Frontal cortex (tissue), 4 donors: ENCODE measurements around the gene FOXN3. TPM values are rescaled to one million over a fixed set of nuclear protein-coding genes. Genes with fewer than 3 reads are reported as not detected.
A peak's percentile ranks its signal among the peaks of the same experiment; 100 is the strongest.

Experiments used
- DNase-seq, 2 donors: peaks; one replicate each; pipeline ENCODE4 v3.0.0; 2012; ENCODE audit warnings: low spot score in 2 of 2
- FAIRE-seq: peaks from 2 replicates; lab custom pipeline; 2012; peaks lifted over from hg19 to GRCh38; lab: Jason Lieb, UNC
- total RNA-seq: library from RNA; depleted of rRNA; stranded (reverse); fragments of >200 nt; gene quantifications from one replicate; pipeline ENCODE4 v1.2.3, GENCODE V29; 2014
- donor health status: control.
- donor health status: control.
- donor health status: control.

FOXN3 gene
- 24.1 TPM for total RNA-seq

DNA sequence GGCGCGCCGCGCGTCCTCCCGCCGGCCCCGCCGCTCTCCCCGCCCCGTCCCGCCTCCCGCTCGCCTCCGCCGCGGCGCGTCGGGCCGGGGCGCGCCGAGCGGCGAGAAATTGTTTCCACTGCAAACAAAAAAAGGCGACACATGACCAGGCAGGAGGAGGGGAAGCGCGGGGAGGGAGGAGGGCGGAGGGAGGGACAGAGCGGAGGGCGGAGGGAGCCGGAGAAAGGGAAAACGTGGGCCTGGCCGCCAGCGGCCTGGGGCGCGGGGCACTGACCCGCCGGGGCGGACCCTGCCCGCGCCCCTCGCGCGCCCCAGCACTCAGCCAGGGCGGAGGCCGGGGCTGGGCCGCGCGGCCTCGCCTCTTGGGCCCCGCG lies at the start of gene FOXN3:
Gene FOXN3, minus strand, starts transcription at position 143 of the 374 bp plus-strand sequence. CDS start 4,757 bp downstream, outside the sequence.
- no peak for FAIRE-seq

DNA sequence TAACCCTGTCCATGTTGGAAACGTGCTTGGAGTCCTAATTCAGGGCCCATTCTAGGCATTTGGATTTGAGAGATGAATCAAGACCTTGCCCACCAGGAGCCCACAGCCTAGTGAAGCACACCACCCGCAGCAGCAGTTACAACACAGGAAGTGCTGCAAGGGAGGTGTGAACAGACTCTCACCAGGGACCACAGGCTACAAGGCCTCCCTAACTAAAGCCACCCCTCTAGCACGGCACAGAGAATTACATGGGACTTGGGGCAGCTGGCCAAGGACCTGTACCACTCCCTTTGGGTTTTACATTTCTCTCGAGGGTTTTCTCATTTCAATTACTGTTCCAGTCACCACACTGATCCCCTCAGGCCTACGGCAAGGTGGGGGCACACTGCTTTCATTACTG lies 49.5 kb upstream of the FOXN3 start:
- DNase-seq: no peak
- FAIRE-seq: no peak

More for the DNA sequence above, at the start of gene FOXN3:
- DNase-seq: peak; percentile 94 to 97

DNA sequence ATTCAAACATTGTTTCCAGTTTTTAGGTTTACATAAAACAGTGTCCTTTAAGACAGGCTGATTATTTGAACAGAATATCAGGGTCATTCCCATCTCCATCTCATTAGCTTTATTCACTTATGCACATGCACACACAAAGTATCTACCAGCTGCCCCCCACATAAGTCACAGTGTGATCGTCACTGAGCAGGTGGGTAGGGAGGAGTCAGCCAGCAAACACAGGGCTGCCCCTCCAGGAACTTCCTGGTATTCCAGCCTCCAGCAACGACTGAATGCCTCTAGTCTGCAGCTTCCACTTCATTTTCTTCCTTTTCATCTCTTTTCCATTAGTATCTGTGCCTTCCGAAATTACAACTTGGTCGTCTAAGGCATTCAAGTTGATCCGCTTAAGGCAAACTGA lies 48.8 kb upstream of the FOXN3 start:
- DNase-seq (no peak), FAIRE-seq (no peak)

- no peak for DNase-seq
- no peak for FAIRE-seq
Measured at GRCh38 chr14:89461256-89461655, 44.2 kb upstream of the FOXN3 start.

- FAIRE-seq: no peak
Measured at GRCh38 chr14:89458713-89459420, 41.8 kb upstream of the FOXN3 start.

GRCh38 chr14:89457007-89457406 lies 40.0 kb upstream of the FOXN3 start:
- FAIRE-seq: no peak
- DNase-seq: no peak

More at GRCh38 chr14:89458713-89459420, 41.8 kb upstream of the FOXN3 start:
- no peak for DNase-seq

- DNase-seq (no peak), FAIRE-seq (no peak)
Measured at GRCh38 chr14:89455412-89455811, 38.4 kb upstream of the FOXN3 start.

- FAIRE-seq (no peak), DNase-seq (no peak)
Measured at GRCh38 chr14:89454996-89455395, 38.0 kb upstream of the FOXN3 start.

GRCh38 chr14:89452281-89452680 lies 35.2 kb upstream of the FOXN3 start:
- DNase-seq (no peak), FAIRE-seq (no peak)

GRCh38 chr14:89451229-89451628 lies 34.2 kb upstream of the FOXN3 start:
- FAIRE-seq (no peak), DNase-seq (no peak)

- DNase-seq (no peak), FAIRE-seq (no peak)
Measured at GRCh38 chr14:89447182-89447944, 30.3 kb upstream of the FOXN3 start.

- no peak for FAIRE-seq
- DNase-seq: no peak
Measured at GRCh38 chr14:89445273-89445973, 28.4 kb upstream of the FOXN3 start.

GRCh38 chr14:89444516-89445125 lies 27.6 kb upstream of the FOXN3 start:
- DNase-seq: no peak
- no peak for FAIRE-seq

GRCh38 chr14:89444044-89444443 lies 27.0 kb upstream of the FOXN3 start:
- DNase-seq: no peak

GRCh38 chr14:89443042-89443629 lies 26.1 kb upstream of the FOXN3 start:
- DNase-seq (no peak), FAIRE-seq (no peak)

More at GRCh38 chr14:89444044-89444443, 27.0 kb upstream of the FOXN3 start:
- FAIRE-seq: no peak

DNA sequence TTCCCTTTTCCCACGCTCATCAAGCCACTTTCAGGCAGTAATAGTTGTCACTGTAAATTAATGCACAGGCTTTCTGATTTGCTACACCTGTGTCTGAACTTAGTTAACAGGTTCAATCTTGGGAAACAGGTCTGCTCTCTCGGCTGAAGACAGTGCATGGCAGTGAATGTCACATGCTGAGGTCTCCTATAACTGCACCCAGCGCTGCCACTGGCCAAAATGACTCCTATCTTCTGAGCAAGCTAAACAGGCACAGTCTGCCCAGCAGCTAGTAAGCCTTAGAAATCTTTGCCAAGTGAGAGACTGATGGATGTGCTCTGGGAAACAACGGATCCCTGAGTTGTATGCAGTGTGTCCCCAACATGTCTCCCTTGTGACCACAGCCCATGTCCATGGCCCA lies 25.2 kb upstream of the FOXN3 start:
- no peak for FAIRE-seq
- no peak for DNase-seq

DNA sequence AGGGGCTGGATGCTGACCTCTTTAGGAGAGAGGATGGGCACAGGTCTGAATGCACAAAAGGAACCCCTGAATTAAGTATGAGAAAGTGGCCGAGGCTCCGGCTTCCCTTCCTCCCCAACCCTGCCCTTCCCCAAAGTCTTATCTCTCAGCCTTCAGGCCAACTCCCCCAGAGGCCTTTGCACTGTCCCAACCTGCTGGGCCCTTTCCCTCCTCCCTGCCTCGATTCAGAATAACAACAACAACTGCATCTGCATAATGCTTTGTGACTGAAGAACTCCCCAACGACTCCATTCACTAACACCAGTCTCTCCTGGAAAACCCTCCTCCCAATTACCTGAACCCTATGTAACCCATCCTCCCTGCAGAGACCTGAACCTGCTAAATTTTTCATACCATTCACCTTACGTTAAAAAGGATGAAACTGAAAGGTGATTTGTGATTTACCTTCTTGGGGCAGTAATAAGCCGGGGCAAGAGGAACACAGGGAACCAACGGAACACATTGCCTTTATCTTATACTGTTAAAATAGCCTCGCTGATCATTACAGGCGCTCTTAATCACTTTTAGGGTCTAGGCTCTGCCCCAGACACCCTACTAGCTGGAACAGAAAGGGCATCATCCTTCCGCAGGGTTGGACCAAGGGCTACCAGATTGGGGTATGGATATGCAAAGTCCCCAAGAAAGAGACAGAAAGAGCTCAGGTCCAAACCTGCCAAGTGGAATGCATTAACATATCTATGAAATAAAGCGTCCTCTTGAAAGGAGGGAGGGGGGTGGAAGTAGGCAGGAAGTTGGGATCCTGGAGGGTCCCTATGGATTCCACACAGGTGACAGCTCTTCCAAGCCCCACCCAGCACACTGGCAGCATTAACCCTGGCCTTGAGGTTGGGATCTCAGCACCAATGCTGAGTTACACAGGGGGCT lies 24.2 kb upstream of the FOXN3 start:
- DNase-seq: no peak
- no peak for FAIRE-seq

DNA sequence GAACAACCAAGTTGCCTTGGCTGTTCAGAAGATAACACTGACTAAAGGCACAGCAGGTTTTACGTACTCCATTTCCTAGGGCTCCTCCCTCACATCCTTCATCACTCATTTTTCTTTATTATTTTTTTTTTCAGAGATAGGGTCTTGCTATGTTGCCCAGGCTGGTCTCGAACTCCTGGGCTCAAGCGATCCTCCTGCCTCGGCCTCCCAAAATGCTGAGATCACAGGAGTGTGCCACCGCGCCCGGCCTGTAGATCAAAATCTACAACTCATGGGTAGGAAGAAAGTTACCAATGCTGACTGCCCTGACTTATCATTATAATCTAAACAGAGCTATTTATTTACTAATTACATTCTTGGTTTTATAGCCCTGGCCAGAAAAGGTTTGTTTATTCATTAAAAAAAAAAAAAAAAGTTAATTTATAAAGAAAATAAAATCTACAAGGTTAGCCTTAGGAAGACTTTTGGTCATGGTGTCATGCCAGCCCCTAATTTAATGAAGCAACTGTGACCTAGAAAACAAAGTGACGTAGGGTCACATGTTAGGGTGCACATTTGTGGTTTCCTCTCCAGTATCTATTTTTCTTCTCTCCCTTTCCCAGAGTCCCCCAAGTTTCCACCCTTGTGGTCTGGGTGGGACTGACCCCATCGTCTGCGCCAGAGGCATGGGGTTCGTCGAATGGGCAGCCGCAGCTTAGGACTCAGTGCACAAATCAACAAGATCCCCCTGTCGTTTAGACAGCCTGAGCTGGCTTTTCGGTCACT lies 19.0 kb upstream of the FOXN3 start:
- no peak for FAIRE-seq
- no peak for DNase-seq
